Endothelial cell of umbilical vein (primary cell): ENCODE results near the gene TOM1L2. TPM values are rescaled to one million over a fixed set of nuclear protein-coding genes. Genes with fewer than 3 reads are reported as not detected.

Experiments
- BruUV-seq: library from RNA; stranded (reverse); fragments of 400-500 nt; replicated peaks from 2 replicates; lab custom pipeline; 2021; lab: Mats Ljungman, UMichigan
- CTCF ChIA-PET: fragments of 300-600, 350-600 bp; sonication (Branson Sonifier 250); formaldehyde crosslinking; loops from one replicate; lab custom pipeline; 2021; ENCODE audit warnings: antibody characterized with exemption, inconsistent platforms; lab: Charles Lee
- POLR2A ChIA-PET: fragments of 300-600, 350-600 bp; sonication (Branson Sonifier 250); formaldehyde crosslinking; loops from one replicate; lab custom pipeline; 2021; ENCODE audit warnings: antibody characterized with exemption, inconsistent platforms; lab: Charles Lee
- DNase-seq: peaks from one replicate; pipeline ENCODE4 v3.0.0-alpha.2; 2011; ENCODE audit warnings: low read depth, low spot score
- FAIRE-seq: peaks from 2 replicates; lab custom pipeline; 2011; peaks lifted over from hg19 to GRCh38; lab: Jason Lieb, UNC
- H2AFZ ChIP-seq: 2 replicates; pipeline ENCODE4 v1.6.0; 2012; ENCODE audit warnings: low read depth, low read length, control low read depth, inconsistent platforms
- H3K27ac ChIP-seq: 2 replicates; pipeline ENCODE4 v1.5.1; 2011; ENCODE audit warnings: low read depth, mild to moderate bottlenecking, control low read depth, low read length, moderate library complexity; ENCODE audit not compliant: insufficient read depth
- H3K27me3 ChIP-seq, 2 experiments: 2 replicates each; pipeline versions ENCODE4 v1.6.0 to v1.6.1; 2011; ENCODE audit warnings: low read length in 2 of 2, mixed read lengths in 1 of 2; ENCODE audit not compliant: control insufficient read depth in 2 of 2, insufficient read depth in 2 of 2
- H3K36me3 ChIP-seq, 2 experiments: 2 replicates in 1 of 2; 3 replicates in 1 of 2; pipeline ENCODE4 v1.5.1; 2011; ENCODE audit warnings: low read length in 2 of 2, mild to moderate bottlenecking in 1 of 2, moderate library complexity in 1 of 2; ENCODE audit not compliant: control insufficient read depth in 2 of 2, insufficient read depth in 2 of 2; ENCODE audit errors: extremely low read depth in 1 of 2
- H3K4me1 ChIP-seq: 3 replicates; pipeline ENCODE4 v1.5.1; 2011; ENCODE audit warnings: mild to moderate bottlenecking, low read length; ENCODE audit not compliant: control insufficient read depth, insufficient read depth; ENCODE audit errors: extremely low read depth
- H3K4me2 ChIP-seq: 2 replicates; pipeline ENCODE4 v1.6.1; 2011; ENCODE audit warnings: low read length, control low read depth, mixed read lengths; ENCODE audit not compliant: insufficient read depth
- H3K4me3 ChIP-seq, 3 experiments: fragments of 200-600 bp in 1 of 3; sonication (generic), shearing (Covaris generic) in 1 of 3; replicated peaks in 1 of 3; 2 replicates each; pipeline ENCODE4 v1.5.1; 2011 to 2016; ENCODE audit warnings: control low read depth in 3 of 3, low read length in 3 of 3, mild to moderate bottlenecking in 2 of 3, inconsistent platforms in 1 of 3, low read depth in 1 of 3, moderate library complexity in 1 of 3; ENCODE audit not compliant: insufficient read depth in 1 of 3
- H3K79me2 ChIP-seq: 2 replicates; pipeline ENCODE4 v1.6.0; 2012; ENCODE audit warnings: low read length, inconsistent platforms; ENCODE audit not compliant: control insufficient read depth, insufficient read depth
- H3K9ac ChIP-seq: replicated peaks from 2 replicates; pipeline ENCODE3; 2011; ENCODE audit warnings: low read length, control low read depth; ENCODE audit not compliant: insufficient read depth; ENCODE audit errors: extremely low read depth
- H3K9me1 ChIP-seq: replicated peaks from 3 replicates; pipeline ENCODE4 v1.6.0; 2011; ENCODE audit warnings: mild to moderate bottlenecking, low read length; ENCODE audit not compliant: control insufficient read depth, insufficient read depth; ENCODE audit errors: extremely low read depth
- H3K9me3 ChIP-seq: replicated peaks from 2 replicates; pipeline ENCODE4 v1.5.1; 2012; ENCODE audit warnings: low read length, inconsistent platforms; ENCODE audit not compliant: control insufficient read depth, insufficient read depth
- H4K20me1 ChIP-seq: replicated peaks from 2 replicates; pipeline ENCODE3; 2011; ENCODE audit warnings: mild to moderate bottlenecking, low read length; ENCODE audit not compliant: control insufficient read depth, insufficient read depth; ENCODE audit errors: extremely low read depth
- EZH2 ChIP-seq: IDR thresholded peaks from 2 replicates; pipeline ENCODE4 v1.6.1; 2012; ENCODE audit warnings: borderline replicate concordance, low read depth, mild to moderate bottlenecking, moderate library complexity, low read length, inconsistent platforms; ENCODE audit not compliant: severe bottlenecking
- FOS ChIP-seq: IDR thresholded peaks from 2 replicates; pipeline ENCODE4 v1.6.1; 2011; ENCODE audit warnings: mild to moderate bottlenecking, low read length, moderate library complexity, borderline replicate concordance; ENCODE audit not compliant: insufficient read depth
- GATA2 ChIP-seq: IDR thresholded peaks from 2 replicates; pipeline ENCODE4 v1.7.0; 2011; ENCODE audit warnings: low read depth, mild to moderate bottlenecking, moderate library complexity, mixed read lengths, low read length; ENCODE audit not compliant: insufficient read length, insufficient read depth
- JUN ChIP-seq: IDR thresholded peaks from 2 replicates; pipeline ENCODE4 v1.6.1; 2011; ENCODE audit warnings: borderline replicate concordance, low read depth; ENCODE audit not compliant: insufficient read length, insufficient read depth
- MYC ChIP-seq: IDR thresholded peaks from one replicate; pipeline ENCODE4 v1.6.1; 2011; ENCODE audit warnings: mild to moderate bottlenecking, low read depth, low read length
- POLR2A ChIP-seq: IDR thresholded peaks from 2 replicates; pipeline ENCODE4 v1.6.1; 2012; ENCODE audit warnings: low read depth, mild to moderate bottlenecking, control low read depth, low read length
- POLR2AphosphoS5 ChIP-seq: IDR thresholded peaks from 2 replicates; pipeline ENCODE4 v1.6.1; 2012; ENCODE audit warnings: low read depth, mild to moderate bottlenecking, control low read depth, low read length, moderate library complexity; ENCODE audit not compliant: insufficient read depth
- dilution Hi-C: fragments of 300-500 bp; cut with MboI; formaldehyde crosslinking; loops from one replicate; pipeline ENCODE4 v1.15.0; 2019; ENCODE audit warnings: low sequenced_read_pairs; ENCODE audit not compliant: extremely low pct_ligation_motif_present
- intact Hi-C: fragments of 100-400 bp; cut with micrococcal nuclease; formaldehyde crosslinking; loops from one replicate; pipeline ENCODE4 v1.10.0; 2022
- polyA plus RNA-seq, 4 experiments: library from polyadenylated mRNA; depleted of rRNA in 3 of 4; stranded (reverse) in 3 of 4; unstranded in 1 of 4; fragments of >200 nt; gene quantifications; 2 replicates each; pipeline versions ENCODE4 v1.2.1 to v1.2.3, GENCODE V29; 2011 to 2012; ENCODE audit warnings: missing spikeins in 1 of 4
- total RNA-seq: library from RNA; stranded (reverse); gene quantifications from 2 replicates; pipeline ENCODE4 v1.2.3, GENCODE V29; 2021
- TF ChIP-seq, protein P1 (sequence below), 2 donors: IDR thresholded peaks; 1 replicate in 1 of 2; 2 replicates in 1 of 2; pipeline ENCODE4 v1.5.1; 2011; ENCODE audit warnings: low read length in 2 of 2, mild to moderate bottlenecking in 2 of 2, moderate library complexity in 2 of 2, control low read depth in 1 of 2, inconsistent platforms in 1 of 2, low read depth in 1 of 2; ENCODE audit not compliant: insufficient read depth in 1 of 2; ENCODE audit errors: extremely low read depth in 1 of 2
- TF ChIP-seq, protein P2 (sequence below): IDR thresholded peaks from 2 replicates; pipeline ENCODE4 v1.6.1; 2011; ENCODE audit not compliant: insufficient read depth, insufficient read length

The TOM1L2 gene
- total and polyA plus RNA-seq, 2 donors (not counting 3 experiments of a cell fraction or from before 2014, with no cell fraction given): 31.7 to 37.6 TPM

DNA sequence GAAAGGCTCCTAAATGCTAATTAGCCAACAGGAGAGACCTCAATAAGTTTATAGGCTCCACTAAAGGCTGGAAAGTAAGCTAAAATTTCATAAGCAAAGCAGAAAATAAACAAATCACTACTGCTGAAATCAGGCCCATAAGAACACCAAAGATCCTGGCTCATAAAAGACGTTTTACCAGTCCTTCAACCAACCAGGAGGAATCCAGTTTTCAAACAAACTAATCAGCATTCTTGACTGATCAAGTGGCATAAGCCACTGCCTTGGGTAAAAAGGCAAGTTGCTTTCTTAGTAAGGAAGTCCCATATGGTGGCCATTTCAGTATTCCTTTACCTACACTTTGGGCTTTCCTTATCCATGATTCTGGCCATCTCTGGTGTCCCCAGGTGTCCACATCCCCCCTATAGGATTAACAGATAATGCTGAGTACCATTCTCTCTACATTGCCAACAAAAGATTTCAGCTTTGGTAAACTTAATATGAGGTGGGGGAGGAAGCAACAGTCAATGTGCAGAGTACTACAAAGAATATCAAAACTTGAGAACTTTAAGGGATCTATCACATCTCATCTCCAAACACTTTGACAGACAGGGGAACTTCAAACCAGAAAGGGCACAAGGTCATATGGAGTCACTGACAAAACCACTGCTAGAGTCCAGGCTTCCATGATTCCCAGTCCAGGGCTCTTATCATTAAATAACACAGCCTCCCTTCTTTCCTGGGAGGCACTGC lies 1.3 kb downstream of the TOM1L2 start:
- TF ChIP-seq GATA2: no peak
- TF ChIP-seq POLR2AphosphoS5: no peak
- TF ChIP-seq MYC: no peak
- no peak for TF ChIP-seq EZH2
- no peak for TF ChIP-seq POLR2A
- TF ChIP-seq, protein P1, sequence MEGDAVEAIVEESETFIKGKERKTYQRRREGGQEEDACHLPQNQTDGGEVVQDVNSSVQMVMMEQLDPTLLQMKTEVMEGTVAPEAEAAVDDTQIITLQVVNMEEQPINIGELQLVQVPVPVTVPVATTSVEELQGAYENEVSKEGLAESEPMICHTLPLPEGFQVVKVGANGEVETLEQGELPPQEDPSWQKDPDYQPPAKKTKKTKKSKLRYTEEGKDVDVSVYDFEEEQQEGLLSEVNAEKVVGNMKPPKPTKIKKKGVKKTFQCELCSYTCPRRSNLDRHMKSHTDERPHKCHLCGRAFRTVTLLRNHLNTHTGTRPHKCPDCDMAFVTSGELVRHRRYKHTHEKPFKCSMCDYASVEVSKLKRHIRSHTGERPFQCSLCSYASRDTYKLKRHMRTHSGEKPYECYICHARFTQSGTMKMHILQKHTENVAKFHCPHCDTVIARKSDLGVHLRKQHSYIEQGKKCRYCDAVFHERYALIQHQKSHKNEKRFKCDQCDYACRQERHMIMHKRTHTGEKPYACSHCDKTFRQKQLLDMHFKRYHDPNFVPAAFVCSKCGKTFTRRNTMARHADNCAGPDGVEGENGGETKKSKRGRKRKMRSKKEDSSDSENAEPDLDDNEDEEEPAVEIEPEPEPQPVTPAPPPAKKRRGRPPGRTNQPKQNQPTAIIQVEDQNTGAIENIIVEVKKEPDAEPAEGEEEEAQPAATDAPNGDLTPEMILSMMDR (IDR thresholded peaks at IDR 0.05; ENCODE audit: extremely low read depth in 1 of 2, insufficient read depth in 1 of 2, low read depth in 1 of 2, low read length in 2 of 2): no peak
- TF ChIP-seq FOS: no peak
- no peak for TF ChIP-seq JUN
- TF ChIP-seq, protein P2, sequence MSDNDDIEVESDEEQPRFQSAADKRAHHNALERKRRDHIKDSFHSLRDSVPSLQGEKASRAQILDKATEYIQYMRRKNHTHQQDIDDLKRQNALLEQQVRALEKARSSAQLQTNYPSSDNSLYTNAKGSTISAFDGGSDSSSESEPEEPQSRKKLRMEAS: no peak
- dilution Hi-C loops: no loop called here
- no peak for DNase-seq
- Histone ChIP-seq H4K20me1 (peaks cover 3% of the 10 kb centered on the region), H3K4me3 (peak overlapping the region in 1 of 3 experiments; percentile 70), H3K27me3 (no peaks in the 10 kb centered on the region), H3K27ac (no peak overlapping the region), H3K9me3 (no peaks in the 10 kb centered on the region), H3K4me2 (peak overlapping the region; percentile 87), H3K79me2 (peaks cover 22% of the 10 kb centered on the region), H3K9me1 (no peaks in the 10 kb centered on the region), H3K9ac (no peak overlapping the region), H3K36me3 (no peaks in the 10 kb centered on the region), H3K4me1 (peaks cover 17% of the 10 kb centered on the region), H2AFZ (no peak overlapping the region)
- ChIA-PET POLR2A (no interaction called here), CTCF (interaction anchor here (1.1 to 3.0 kb wide), 4 partner anchors 9 to 53 kb away, joined by 3 to 21 read pairs (median 3); no protein-coding TSS in a partner anchor)
- intact Hi-C loops: no loop called here
- no peak for FAIRE-seq
- TSS peak; percentile 41 for BruUV-seq
